ENCODE measurements around the gene TBC1D7.
"Not testable (repeated sequence)": the region's sequence is repeated elsewhere in the genome, so short reads cannot be mapped to it uniquely, and the experiment has no call there.

TBC1D7 gene

GRCh38 chr6:13339863-13340630, 11.7 kb upstream of the TBC1D7 start:
- Histone ChIP-seq H3K27me3 (ENCODE audit: control insufficient read depth, insufficient read depth, low read length) (no peaks in the 10 kb centered on the region), H3K4me1 (ENCODE audit: control insufficient read depth, insufficient read depth, low read length) (no peaks in the 10 kb centered on the region), H3K27ac (ENCODE audit: low read depth, low read length) (no peak overlapping the region), H3K4me3 (ENCODE audit: low read depth, low read length) (no peak overlapping the region), H3K9ac (ENCODE audit: low read length) (no peak overlapping the region), H3K9me3 (ENCODE audit: control insufficient read depth, insufficient read depth, low read depth, low read length) (no peaks in the 10 kb centered on the region), H3K36me3 (ENCODE audit: control insufficient read depth, insufficient read depth, low read length) (no peaks in the 10 kb centered on the region)

- Histone ChIP-seq H3K4me1 (ENCODE audit: control insufficient read depth, insufficient read depth, low read length) (no peaks in the 10 kb centered on the region), H3K27me3 (ENCODE audit: control insufficient read depth, insufficient read depth, low read length) (no peaks in the 10 kb centered on the region), H3K9ac (ENCODE audit: low read length) (no peak overlapping the region), H3K36me3 (ENCODE audit: control insufficient read depth, insufficient read depth, low read length) (no peaks in the 10 kb centered on the region), H3K4me3 (ENCODE audit: low read depth, low read length) (no peak overlapping the region), H3K27ac (ENCODE audit: low read depth, low read length) (no peak overlapping the region), H3K9me3 (ENCODE audit: control insufficient read depth, insufficient read depth, low read depth, low read length) (no peaks in the 10 kb centered on the region)
Measured at GRCh38 chr6:13338038-13338437, 9.7 kb upstream of the TBC1D7 start.

GRCh38 chr6:13336553-13336952, 8.2 kb upstream of the TBC1D7 start:
- Histone ChIP-seq H3K4me1 (ENCODE audit: control insufficient read depth, insufficient read depth, low read length) (no peaks in the 10 kb centered on the region), H3K9me3 (ENCODE audit: control insufficient read depth, insufficient read depth, low read depth, low read length) (no peaks in the 10 kb centered on the region), H3K9ac (ENCODE audit: low read length) (no peak overlapping the region), H3K27me3 (ENCODE audit: control insufficient read depth, insufficient read depth, low read length) (no peaks in the 10 kb centered on the region), H3K4me3 (ENCODE audit: low read depth, low read length) (no peak overlapping the region), H3K36me3 (ENCODE audit: control insufficient read depth, insufficient read depth, low read length) (no peaks in the 10 kb centered on the region), H3K27ac (ENCODE audit: low read depth, low read length) (no peak overlapping the region)

- Histone ChIP-seq H3K9ac (ENCODE audit: low read length) (no peak overlapping the region), H3K36me3 (ENCODE audit: control insufficient read depth, insufficient read depth, low read length) (no peaks in the 10 kb centered on the region), H3K4me1 (ENCODE audit: control insufficient read depth, insufficient read depth, low read length) (no peaks in the 10 kb centered on the region), H3K9me3 (ENCODE audit: control insufficient read depth, insufficient read depth, low read depth, low read length) (no peaks in the 10 kb centered on the region), H3K4me3 (ENCODE audit: low read depth, low read length) (no peak overlapping the region), H3K27ac (ENCODE audit: low read depth, low read length) (no peak overlapping the region), H3K27me3 (ENCODE audit: control insufficient read depth, insufficient read depth, low read length) (no peaks in the 10 kb centered on the region)
Measured at GRCh38 chr6:13334953-13335352, 6.6 kb upstream of the TBC1D7 start.

GRCh38 chr6:13332349-13332706, 4.0 kb upstream of the TBC1D7 start:
- Histone ChIP-seq H3K36me3 (ENCODE audit: control insufficient read depth, insufficient read depth, low read length) (no peaks in the 10 kb centered on the region), H3K27me3 (ENCODE audit: control insufficient read depth, insufficient read depth, low read length) (no peaks in the 10 kb centered on the region), H3K9ac (ENCODE audit: low read length) (no peak overlapping the region), H3K9me3 (ENCODE audit: control insufficient read depth, insufficient read depth, low read depth, low read length) (no peaks in the 10 kb centered on the region), H3K27ac (ENCODE audit: low read depth, low read length) (no peak overlapping the region), H3K4me3 (ENCODE audit: low read depth, low read length) (no peak overlapping the region), H3K4me1 (ENCODE audit: control insufficient read depth, insufficient read depth, low read length) (no peaks in the 10 kb centered on the region)

- no peak overlapping the region for H3K9ac ChIP-seq (ENCODE audit: low read length)
- H3K4me3 ChIP-seq (ENCODE audit: low read depth, low read length) = no peak overlapping the region
- no peaks in the 10 kb centered on the region for H3K4me1 ChIP-seq (ENCODE audit: control insufficient read depth, insufficient read depth, low read length)
- no peak overlapping the region for H3K27ac ChIP-seq (ENCODE audit: low read depth, low read length)
- no peaks in the 10 kb centered on the region for H3K36me3 ChIP-seq (ENCODE audit: control insufficient read depth, insufficient read depth, low read length)
- H3K9me3 ChIP-seq (ENCODE audit: control insufficient read depth, insufficient read depth, low read depth, low read length) = no peaks in the 10 kb centered on the region
- H3K27me3 ChIP-seq (ENCODE audit: control insufficient read depth, insufficient read depth, low read length) = no peaks in the 10 kb centered on the region
Measured at GRCh38 chr6:13331516-13332348, 3.4 kb upstream of the TBC1D7 start.

GRCh38 chr6:13328875-13329183, 492 bp upstream of the TBC1D7 start:
- Histone ChIP-seq H3K4me1 (ENCODE audit: control insufficient read depth, insufficient read depth, low read length) (no peaks in the 10 kb centered on the region), H3K36me3 (ENCODE audit: control insufficient read depth, insufficient read depth, low read length) (peaks cover 22% of the 10 kb centered on the region), H3K27ac (ENCODE audit: low read depth, low read length) (peak overlapping the region; percentile 86; the same call in 1 of the 2 replicates), H3K27me3 (ENCODE audit: control insufficient read depth, insufficient read depth, low read length) (no peaks in the 10 kb centered on the region), H3K9ac (ENCODE audit: low read length) (peak overlapping the region; percentile 87), H3K9me3 (ENCODE audit: control insufficient read depth, insufficient read depth, low read depth, low read length) (no peaks in the 10 kb centered on the region), H3K4me3 (ENCODE audit: low read depth, low read length) (peak overlapping the region; percentile 88)

- H3K4me1 ChIP-seq (ENCODE audit: control insufficient read depth, insufficient read depth, low read length) = no peaks in the 10 kb centered on the region
- H3K27ac ChIP-seq (ENCODE audit: low read depth, low read length) = peak overlapping the region; percentile 86; the same call in 1 of the 2 replicates
- H3K36me3 ChIP-seq (ENCODE audit: control insufficient read depth, insufficient read depth, low read length) = peaks cover 31% of the 10 kb centered on the region
- H3K9ac ChIP-seq (ENCODE audit: low read length) = peak overlapping the region; percentile 91
- no peaks in the 10 kb centered on the region for H3K9me3 ChIP-seq (ENCODE audit: control insufficient read depth, insufficient read depth, low read depth, low read length)
- H3K4me3 ChIP-seq (ENCODE audit: low read depth, low read length) = peak overlapping the region; percentile 88
- no peaks in the 10 kb centered on the region for H3K27me3 ChIP-seq (ENCODE audit: control insufficient read depth, insufficient read depth, low read length)
Measured at GRCh38 chr6:13327691-13328075, 654 bp downstream of the TBC1D7 start.

- H3K27ac ChIP-seq (ENCODE audit: low read depth, low read length); H3K4me1 ChIP-seq (ENCODE audit: control insufficient read depth, insufficient read depth, low read length); H3K27me3 ChIP-seq (ENCODE audit: control insufficient read depth, insufficient read depth, low read length); H3K9ac ChIP-seq (ENCODE audit: low read length); H3K4me3 ChIP-seq (ENCODE audit: low read depth, low read length); H3K9me3 ChIP-seq (ENCODE audit: control insufficient read depth, insufficient read depth, low read depth, low read length): not testable (repeated sequence)
- H3K36me3 ChIP-seq (ENCODE audit: control insufficient read depth, insufficient read depth, low read length) = peaks cover 47% of the 10 kb centered on the region
Measured at GRCh38 chr6:13326031-13326586, 2.2 kb downstream of the TBC1D7 start.

- H3K27ac ChIP-seq (ENCODE audit: low read depth, low read length) = no peak overlapping the region
- H3K27me3 ChIP-seq (ENCODE audit: control insufficient read depth, insufficient read depth, low read length) = no peaks in the 10 kb centered on the region
- H3K4me3 ChIP-seq (ENCODE audit: low read depth, low read length) = no peak overlapping the region
- H3K4me1 ChIP-seq (ENCODE audit: control insufficient read depth, insufficient read depth, low read length) = no peaks in the 10 kb centered on the region
- H3K9me3 ChIP-seq (ENCODE audit: control insufficient read depth, insufficient read depth, low read depth, low read length) = no peaks in the 10 kb centered on the region
- no peak overlapping the region for H3K9ac ChIP-seq (ENCODE audit: low read length)
- H3K36me3 ChIP-seq (ENCODE audit: control insufficient read depth, insufficient read depth, low read length) = peaks cover 94% of the 10 kb centered on the region
Measured at GRCh38 chr6:13319891-13320564, 8.3 kb downstream of the TBC1D7 start.

GRCh38 chr6:13318821-13319220, 9.5 kb downstream of the TBC1D7 start:
- H3K27ac ChIP-seq (ENCODE audit: low read depth, low read length) = no peak overlapping the region
- peaks cover 92% of the 10 kb centered on the region for H3K36me3 ChIP-seq (ENCODE audit: control insufficient read depth, insufficient read depth, low read length)

More at GRCh38 chr6:13318821-13319220, 9.5 kb downstream of the TBC1D7 start:
- H3K4me1 ChIP-seq (ENCODE audit: control insufficient read depth, insufficient read depth, low read length) = no peaks in the 10 kb centered on the region
- no peak overlapping the region for H3K9ac ChIP-seq (ENCODE audit: low read length)
- no peaks in the 10 kb centered on the region for H3K27me3 ChIP-seq (ENCODE audit: control insufficient read depth, insufficient read depth, low read length)
- H3K9me3 ChIP-seq (ENCODE audit: control insufficient read depth, insufficient read depth, low read depth, low read length) = no peaks in the 10 kb centered on the region
- H3K4me3 ChIP-seq (ENCODE audit: low read depth, low read length) = no peak overlapping the region

All from HUES6 (cell line).